Activated T-cell treated with anti-CD3 and anti-CD28 coated beads for 1 hour (primary cell): ENCODE measurements around the gene PRR33.

Source experiments
- DNase-seq: peaks from one replicate; pipeline ENCODE4 v3.0.0-alpha.2; 2020; ENCODE audit warnings: low read depth

Gene PRR33

GRCh38 chr11:1927848-1928469 is 36.3 kb upstream of the PRR33 start:
- no peak for DNase-seq

GRCh38 chr11:1927026-1927847 is 35.5 kb upstream of the PRR33 start:
- no peak for DNase-seq

DNA sequence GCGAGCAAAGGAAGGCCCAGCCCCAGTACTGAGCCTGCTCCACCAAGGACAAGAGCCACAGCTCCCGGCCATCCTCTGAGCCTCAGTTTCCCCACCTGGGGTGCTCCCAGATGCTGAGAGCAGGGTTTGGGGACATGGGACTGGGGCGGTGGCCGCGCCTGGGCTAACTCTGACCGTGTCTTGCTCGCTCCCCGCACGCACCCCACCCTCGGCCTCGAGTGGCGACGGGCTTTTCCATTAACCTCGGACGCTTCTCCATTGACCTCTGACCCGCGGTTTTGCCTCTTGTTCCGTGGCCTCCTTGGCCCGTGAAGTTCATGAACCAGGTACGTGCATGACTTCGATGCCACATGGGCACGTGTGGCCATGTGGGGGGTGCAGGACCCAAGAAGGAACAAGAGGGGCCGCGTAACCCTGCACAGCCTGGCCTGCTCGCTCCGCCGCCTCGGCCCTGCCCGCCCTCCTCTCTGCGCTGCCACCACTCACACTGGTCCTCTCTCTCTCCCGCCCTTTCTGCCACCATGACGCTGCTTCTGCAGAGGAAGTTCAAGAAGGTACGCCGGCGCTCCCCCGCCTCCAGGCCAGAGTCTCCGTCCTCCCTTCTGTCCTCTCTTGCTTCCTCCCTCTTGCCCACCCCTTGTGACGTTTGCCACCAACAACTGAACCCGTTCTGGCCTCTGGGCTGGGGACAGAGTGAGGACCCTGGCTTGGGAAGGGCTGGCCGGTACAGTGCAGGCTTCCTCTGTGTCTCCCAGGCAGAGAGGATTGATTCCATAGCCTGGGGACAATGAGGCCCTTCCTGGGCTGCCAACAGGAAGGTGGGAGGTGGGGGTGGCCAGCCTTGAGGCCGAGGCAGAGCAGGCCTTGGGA is 34.7 kb upstream of the PRR33 start:
- DNase-seq: no peak

DNA sequence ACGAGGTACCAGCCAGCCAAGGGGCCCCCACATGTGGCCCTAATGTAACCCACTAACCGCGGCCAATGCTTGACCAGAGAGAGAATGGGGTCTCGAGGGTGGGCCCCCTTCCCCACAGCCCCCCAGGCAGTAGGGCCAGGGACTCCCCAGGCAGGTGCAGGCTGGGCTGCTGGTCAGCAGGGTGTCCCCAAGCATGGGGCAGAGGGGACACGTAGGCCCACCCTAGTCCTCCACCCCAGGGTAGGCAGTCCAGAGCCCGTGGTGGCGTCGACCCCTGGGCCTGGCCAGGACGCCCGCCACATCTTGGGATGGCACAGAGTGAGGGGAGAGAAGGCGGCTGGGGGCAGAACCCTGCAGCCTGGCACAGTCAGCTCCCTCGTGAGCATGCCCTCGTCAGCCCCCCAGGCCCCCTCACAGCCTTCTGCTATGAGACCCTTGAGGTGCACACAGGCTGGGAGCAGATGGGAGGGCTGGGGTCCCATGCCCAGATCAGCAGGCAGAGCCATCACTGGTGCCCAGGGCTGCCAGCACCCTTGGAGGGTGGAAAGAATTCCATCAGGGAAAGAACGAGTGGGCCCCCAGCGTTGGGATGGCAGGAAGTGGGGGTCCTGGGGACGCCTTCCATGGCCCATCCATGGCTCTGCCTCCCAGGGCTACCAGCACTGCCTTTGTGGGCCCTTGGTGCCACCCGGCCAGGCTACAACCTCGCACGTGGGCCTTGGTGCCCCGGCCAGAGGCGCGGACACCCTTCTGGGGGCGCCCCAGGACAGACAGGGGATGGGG is 33.9 kb upstream of the PRR33 start:
- DNase-seq: no peak

- no peak for DNase-seq
These were observed 33.1 kb upstream of the PRR33 start for GRCh38 chr11:1924646-1925372.

DNA sequence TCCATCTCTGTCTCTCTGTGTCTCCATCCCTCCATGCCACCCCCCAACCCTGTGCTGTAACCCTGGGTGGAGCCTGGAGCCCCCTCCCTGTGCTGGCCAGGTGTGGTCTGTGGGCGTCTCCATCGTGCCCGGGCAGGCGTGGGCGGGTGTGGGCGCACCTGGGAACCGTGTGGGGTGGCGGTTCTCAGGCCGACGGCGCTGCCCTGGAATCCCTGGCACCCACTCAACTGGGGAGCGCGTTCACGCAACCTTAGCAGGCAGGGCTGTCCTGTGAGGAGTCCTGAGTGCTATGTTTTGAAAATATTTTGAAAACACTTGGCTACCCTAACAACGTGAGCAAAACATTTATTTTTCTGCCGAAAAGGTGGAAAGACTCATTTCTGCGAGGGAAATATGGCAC is 32.5 kb upstream of the PRR33 start:
- DNase-seq: no peak

DNA sequence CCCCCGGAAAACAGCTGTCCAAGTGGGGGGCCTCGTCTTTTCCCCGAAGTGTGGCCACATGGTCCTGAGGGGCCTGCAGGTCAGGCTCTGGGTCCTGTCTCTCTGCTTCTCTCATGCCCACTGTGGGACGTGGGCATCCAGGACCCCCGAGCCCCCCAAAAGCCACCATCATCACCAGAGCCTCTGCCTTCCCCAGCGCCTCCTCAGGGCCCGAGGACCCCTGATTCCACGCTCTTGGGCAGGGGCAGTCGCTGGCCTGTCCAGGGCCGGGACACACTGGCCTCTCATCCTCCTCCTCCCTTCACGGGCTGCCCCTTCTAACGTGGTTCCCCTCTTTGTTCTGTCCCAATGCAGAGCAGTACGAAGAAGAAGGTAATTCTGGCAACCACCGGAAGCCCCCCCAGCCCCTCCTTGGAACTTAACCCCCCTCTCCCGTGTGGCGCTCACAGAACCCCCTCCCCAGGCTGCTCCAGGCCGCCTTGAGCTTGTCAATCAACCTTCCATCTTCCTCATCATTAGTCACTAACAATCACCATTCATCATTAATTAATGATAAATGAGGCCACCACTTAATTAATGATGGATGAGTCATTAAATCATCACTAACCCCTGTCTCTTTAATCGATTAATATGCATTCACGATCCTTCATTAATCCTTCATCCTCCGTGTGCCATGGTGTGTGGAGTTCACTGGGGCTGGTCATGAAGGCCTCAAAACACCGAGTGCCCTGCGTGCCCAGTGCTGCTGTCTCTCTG is 31.7 kb upstream of the PRR33 start:
- DNase-seq: no peak

- DNase-seq: no peak
These were observed 30.9 kb upstream of the PRR33 start for GRCh38 chr11:1922481-1923081.

GRCh38 chr11:1921574-1922141 is 30.0 kb upstream of the PRR33 start:
- no peak for DNase-seq

- DNase-seq: no peak
These were observed 29.3 kb upstream of the PRR33 start for GRCh38 chr11:1920909-1921573.

DNA sequence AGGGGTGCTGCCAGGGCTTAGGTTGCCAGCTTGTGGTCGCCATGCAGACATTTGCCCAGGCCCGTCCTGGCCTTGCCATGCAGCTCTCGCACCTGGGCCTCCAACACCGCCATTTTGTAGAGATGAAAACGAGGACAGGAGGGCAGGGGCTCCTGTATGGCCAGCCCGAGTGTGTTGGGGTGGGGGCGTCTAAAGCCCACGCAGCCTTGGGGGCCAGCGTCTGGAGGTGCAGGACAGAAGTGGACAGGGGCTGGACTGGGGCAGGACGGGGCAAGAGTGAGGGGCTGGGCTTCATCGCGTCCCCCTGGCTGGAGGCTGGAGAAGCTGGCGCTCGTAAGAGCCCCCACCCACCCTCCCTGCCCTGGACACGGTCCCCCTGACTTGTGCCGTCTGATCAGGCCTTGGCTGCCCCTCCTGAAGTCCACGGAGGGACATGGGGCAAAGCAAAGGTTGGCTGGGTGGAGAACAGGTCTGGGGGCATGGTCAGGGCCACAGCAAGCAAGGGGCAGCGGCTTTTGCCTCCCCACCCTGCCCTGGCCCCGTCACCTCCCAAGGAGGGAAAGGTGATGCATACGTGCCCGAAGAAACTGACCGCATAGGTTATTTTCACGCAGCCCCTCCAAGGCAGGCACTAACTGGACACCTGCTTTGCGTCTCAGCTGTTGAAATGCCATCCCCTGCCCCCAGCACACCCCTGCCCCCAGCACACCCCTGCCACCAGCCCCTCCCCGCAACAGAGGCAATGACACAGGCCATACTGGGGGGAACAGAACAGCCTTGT is 28.6 kb upstream of the PRR33 start:
- DNase-seq: no peak

DNA sequence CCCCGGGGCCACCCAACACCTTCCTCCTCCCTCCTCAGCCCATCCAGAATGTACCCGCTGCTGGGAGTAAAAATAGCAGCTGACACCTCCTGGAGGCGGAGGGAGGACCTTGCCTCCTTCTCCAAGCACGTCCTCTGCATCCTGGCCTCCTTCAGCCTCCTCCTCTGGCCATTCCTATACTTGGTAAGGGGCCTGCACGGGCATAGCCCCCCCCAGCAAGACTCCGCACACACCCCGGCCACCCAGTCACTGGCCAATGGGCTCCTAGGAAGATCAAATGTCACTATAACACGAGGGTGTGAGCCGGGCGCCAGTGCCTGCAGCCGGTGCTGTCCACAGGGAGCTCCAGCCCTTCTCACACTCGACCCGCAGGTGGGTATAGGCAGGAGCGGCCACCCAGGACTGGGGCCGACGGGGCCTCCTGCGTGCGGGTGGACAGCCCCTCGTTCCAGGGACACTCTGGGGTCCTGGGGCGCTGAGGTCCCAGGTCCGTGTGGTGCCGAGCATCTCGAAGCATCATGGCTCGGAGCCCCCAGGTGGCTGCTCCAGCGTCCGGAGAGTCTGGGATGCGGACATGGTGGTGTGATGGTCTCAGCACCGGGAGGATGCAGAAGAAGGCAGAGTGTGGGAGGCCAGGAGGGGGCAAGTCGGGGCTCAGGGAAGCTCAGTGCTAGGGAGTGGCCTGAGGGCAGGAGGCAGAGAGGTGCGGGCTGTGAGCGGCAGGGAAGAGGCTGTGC is 27.9 kb upstream of the PRR33 start, which contains the start of gene TNNT3:
TNNT3 (plus strand) TSS at position 313 of the 737 bp plus-strand sequence. CDS start 3,172 bp downstream, outside the sequence.
- no peak for DNase-seq

DNA sequence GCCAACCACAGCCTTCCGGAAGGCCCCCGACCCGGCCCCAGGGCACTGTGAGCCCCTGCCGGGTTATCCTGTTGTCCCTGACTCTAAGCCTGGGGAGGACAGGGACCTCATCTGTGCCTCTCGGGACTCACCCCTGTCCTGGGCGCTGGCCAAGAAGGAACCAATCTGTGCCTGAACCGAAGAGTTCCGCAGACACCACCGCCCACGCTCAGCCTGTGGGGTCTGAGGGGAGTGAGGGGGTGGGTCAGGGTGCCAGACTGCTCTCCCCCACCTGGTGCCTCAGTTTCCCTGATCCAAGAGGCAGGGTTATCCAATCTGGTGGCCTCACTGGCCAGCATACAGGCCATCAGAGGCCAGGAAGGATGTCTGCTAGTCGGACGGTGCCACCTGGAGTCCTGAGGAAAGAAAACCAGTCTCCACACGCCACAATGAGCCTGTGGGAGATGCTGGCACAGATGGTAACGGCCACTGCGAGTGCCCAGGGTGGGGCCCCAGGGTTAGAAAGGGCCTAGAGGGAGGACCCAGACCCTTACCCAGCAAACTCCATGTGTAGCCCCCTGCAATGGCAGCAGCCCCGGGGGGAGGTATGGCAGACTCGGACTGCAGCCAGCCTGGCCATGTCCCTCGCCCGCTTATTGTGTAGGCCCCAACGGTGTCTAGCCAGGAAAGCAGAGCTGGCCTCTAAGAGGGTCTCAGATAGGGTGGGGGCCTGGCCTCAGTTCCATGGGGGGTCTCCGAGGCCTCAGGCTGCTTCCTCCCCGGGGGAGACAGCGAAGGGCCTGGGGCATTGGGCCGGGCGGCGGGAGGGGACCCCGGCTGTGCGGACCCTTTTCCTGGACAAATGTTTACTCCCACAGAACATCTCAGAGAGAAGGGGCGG is 27.0 kb upstream of the PRR33 start:
- DNase-seq: no peak

DNA sequence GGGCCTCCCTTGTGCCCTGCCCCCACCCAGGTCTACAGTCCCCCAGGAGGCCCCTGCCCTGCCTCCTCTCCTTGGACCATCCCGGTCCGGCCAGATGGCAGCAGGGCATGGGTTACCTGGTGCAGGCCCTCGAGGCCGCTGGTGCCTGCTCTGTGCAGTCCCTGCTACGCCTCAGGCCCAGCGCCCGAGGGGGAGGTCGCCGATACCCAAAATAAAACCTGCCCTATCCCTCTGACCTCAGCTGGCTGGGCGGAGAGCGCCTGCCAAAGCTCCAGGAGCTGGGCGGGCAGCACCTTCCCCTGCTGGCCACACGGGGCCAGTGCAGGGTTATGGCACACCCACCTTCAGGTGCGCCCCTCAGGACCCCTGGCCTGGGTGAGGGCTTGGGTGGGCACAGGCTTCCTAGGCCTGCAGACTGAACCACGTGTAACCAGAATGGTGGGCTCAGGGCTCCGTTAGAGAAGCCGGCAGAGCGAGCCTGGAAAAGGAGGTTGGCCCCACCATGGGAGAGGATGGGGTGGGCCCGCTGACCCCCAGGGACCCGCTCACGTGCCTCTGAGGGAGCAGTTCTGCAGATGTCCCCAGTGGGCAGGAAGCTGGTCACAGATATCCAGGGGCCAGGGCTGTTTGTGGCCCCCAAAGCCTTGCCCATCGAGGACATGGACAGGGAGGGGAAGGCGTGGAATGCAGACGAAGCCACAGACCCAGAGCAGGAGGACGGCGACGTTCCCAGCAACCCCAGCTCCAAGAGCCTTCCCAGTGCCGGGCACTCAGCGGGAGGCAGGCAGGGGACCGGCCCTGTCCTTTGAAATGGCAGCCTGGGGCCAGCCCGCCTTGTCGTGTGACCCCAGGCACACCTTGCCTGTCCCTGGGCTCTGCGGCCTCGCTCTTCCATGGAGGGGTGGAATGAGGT is 26.1 kb upstream of the PRR33 start:
- DNase-seq: no peak

DNA sequence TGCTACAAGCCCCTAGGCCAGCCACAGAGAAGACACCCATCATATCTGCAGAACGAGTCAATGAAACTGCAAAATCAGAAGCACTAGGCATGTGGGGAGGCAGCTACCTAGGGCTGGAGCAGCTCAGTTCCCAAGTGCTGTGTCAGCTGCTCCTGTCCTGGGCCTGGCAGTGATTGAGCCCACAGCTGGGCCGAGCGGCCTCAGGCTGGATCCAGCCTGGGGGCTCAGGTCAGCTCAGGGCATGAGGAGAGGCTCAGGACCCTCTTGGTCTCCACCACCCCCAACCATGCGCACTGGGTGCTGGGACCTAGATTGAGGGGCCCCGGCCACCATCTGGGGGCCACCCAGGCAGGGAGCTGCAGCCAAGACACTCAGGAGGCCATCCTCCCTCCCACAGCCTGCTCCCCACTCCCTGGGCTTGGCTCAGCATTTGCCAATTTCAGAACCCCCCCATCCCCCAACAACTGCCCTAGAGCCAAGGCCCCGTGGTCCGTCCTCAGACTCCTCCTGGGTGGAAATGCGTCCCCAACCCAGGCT is 25.4 kb upstream of the PRR33 start:
- DNase-seq: no peak
